Hippocampal formation (tissue), 2 donors: ENCODE measurements around the gene MRTFA.
"Not testable (repeated sequence)": the region's sequence is repeated elsewhere in the genome, so short reads cannot be mapped to it uniquely, and the experiment has no call there.

Experiments
- DNase-seq, 2 donors: peaks; one replicate each; lab custom pipeline; 2025; lab: John Stamatoyannopoulos, UW

Gene MRTFA

GRCh38 chr22:40554023-40554422 is 82.5 kb downstream of the MRTFA start:
- not testable (repeated sequence) for DNase-seq

- DNase-seq, result no peak
Observed at GRCh38 chr22:40553014-40553554, 83.4 kb downstream of the MRTFA start.

GRCh38 chr22:40552070-40552469 is 84.4 kb downstream of the MRTFA start:
- no peak for DNase-seq

- DNase-seq, result no peak
Observed at GRCh38 chr22:40547729-40548143, 88.8 kb downstream of the MRTFA start.

- DNase-seq, result no peak
Observed at GRCh38 chr22:40544758-40545157, 91.8 kb downstream of the MRTFA start.

- DNase-seq, result no peak
Observed at GRCh38 chr22:40542821-40543540, 93.5 kb downstream of the MRTFA start.

- DNase-seq, result no peak
Observed at GRCh38 chr22:40541300-40541699, 95.2 kb downstream of the MRTFA start.

GRCh38 chr22:40540265-40540664 is 96.3 kb downstream of the MRTFA start:
- DNase-seq, result no peak

GRCh38 chr22:40536149-40536548 is 100.4 kb downstream of the MRTFA start:
- not testable (repeated sequence) for DNase-seq

- no peak for DNase-seq
Observed at GRCh38 chr22:40535642-40536041, 100.9 kb downstream of the MRTFA start.

GRCh38 chr22:40535189-40535512 is 101.4 kb downstream of the MRTFA start:
- no peak for DNase-seq

GRCh38 chr22:40534379-40535188 is 101.9 kb downstream of the MRTFA start:
- DNase-seq, result peak; percentile 1 to 57

- DNase-seq, result no peak
Observed at GRCh38 chr22:40533712-40534378, 102.7 kb downstream of the MRTFA start.

- DNase-seq, result no peak
Observed at GRCh38 chr22:40531951-40532900, 104.3 kb downstream of the MRTFA start.

- DNase-seq, result not testable (repeated sequence)
Observed at GRCh38 chr22:40530391-40530790, 106.1 kb downstream of the MRTFA start.

- DNase-seq, result no peak
Observed at GRCh38 chr22:40529821-40530220, 106.7 kb downstream of the MRTFA start.

- no peak for DNase-seq
Observed at GRCh38 chr22:40526960-40527359, 109.6 kb downstream of the MRTFA start.

- DNase-seq, result peak in 1 of 2 donors; percentile 1
Observed at GRCh38 chr22:40525250-40525884, 111.2 kb downstream of the MRTFA start.

- no peak for DNase-seq
Observed at GRCh38 chr22:40524392-40525249, 111.9 kb downstream of the MRTFA start.

GRCh38 chr22:40522141-40522540 is 114.4 kb downstream of the MRTFA start:
- DNase-seq, result no peak
